HepG2 (cell line): ENCODE results near the gene COPA. TPM values are rescaled to one million over a fixed set of nuclear protein-coding genes. Genes with fewer than 3 reads are reported as not detected.

Experiments
- BRD4 ChIP-seq: sonication (generic); formaldehyde crosslinking; IDR thresholded peaks from 2 replicates; pipeline ENCODE4 v1.4.0; 2020; ENCODE audit warnings: missing genetic modification reagents
- HMG20A ChIP-seq: IDR thresholded peaks from 2 replicates; pipeline ENCODE4 v1.6.1; 2016; ENCODE audit warnings: borderline replicate concordance
- HNRNPUL1 ChIP-seq: fragments of 200-400 bp; formaldehyde crosslinking; IDR thresholded peaks from 2 replicates; pipeline ENCODE4 v1.6.1; 2017; ENCODE audit warnings: low read depth, mild to moderate bottlenecking, low read length, moderate library complexity
- IKZF4 ChIP-seq: sonication (generic); formaldehyde crosslinking; IDR thresholded peaks from 2 replicates; pipeline ENCODE4 v1.5.1; 2020; ENCODE audit warnings: borderline replicate concordance, mild to moderate bottlenecking, low read depth, missing genetic modification reagents; ENCODE audit errors: not compliant biosample characterization
- NCOR1 ChIP-seq: fragments of 200-600 bp; sonication (generic); IDR thresholded peaks from 2 replicates; pipeline ENCODE4 v1.7.0; 2017; ENCODE audit warnings: antibody characterized with exemption, low read length, borderline replicate concordance
- NONO ChIP-seq, 2 experiments: fragments of 450-650 bp in 1 of 2; sonication (generic) in 1 of 2; formaldehyde crosslinking in 1 of 2; IDR thresholded peaks in 1 of 2; conservative IDR thresholded peaks in 1 of 2; 2 replicates each; pipeline versions ENCODE4 v1.6.1 to v1.8.0; 2017 to 2022; ENCODE audit warnings: mild to moderate bottlenecking in 1 of 2, missing genetic modification reagents in 1 of 2, moderate library complexity in 1 of 2
- SIN3A ChIP-seq: IDR thresholded peaks from 2 replicates; pipeline ENCODE4 v1.6.1; 2011; ENCODE audit warnings: low read depth, mild to moderate bottlenecking, control low read depth, low read length, borderline replicate concordance
- TCF12 ChIP-seq, 2 experiments: fragments of 450-650 bp in 1 of 2; sonication (generic) in 1 of 2; formaldehyde crosslinking in 1 of 2; IDR thresholded peaks; 2 replicates each; pipeline versions ENCODE4 v1.6.1 to v1.8.0; 2017 to 2022; ENCODE audit warnings: antibody characterized with exemption in 1 of 2, mild to moderate bottlenecking in 1 of 2, missing genetic modification reagents in 1 of 2, moderate library complexity in 1 of 2
- ZNF329 ChIP-seq: sonication (generic); formaldehyde crosslinking; IDR thresholded peaks from 2 replicates; pipeline ENCODE4 v1.9.0; 2021; ENCODE audit warnings: low read depth, mild to moderate bottlenecking, missing genetic modification reagents
- ZNF510 ChIP-seq: sonication (generic); formaldehyde crosslinking; IDR thresholded peaks from 2 replicates; pipeline ENCODE4 v1.4.0; 2020; ENCODE audit warnings: low read depth, mild to moderate bottlenecking, missing genetic modification reagents
- ZNF549 ChIP-seq: sonication (generic); formaldehyde crosslinking; IDR thresholded peaks from 2 replicates; pipeline ENCODE4 v1.5.0; 2020; ENCODE audit warnings: missing genetic modification reagents
- ZNF619 ChIP-seq: sonication (generic); formaldehyde crosslinking; IDR thresholded peaks from 2 replicates; pipeline ENCODE4 v1.4.0; 2020; ENCODE audit warnings: mild to moderate bottlenecking, missing genetic modification reagents
- ZNF672 ChIP-seq: sonication (generic); formaldehyde crosslinking; IDR thresholded peaks from 2 replicates; pipeline ENCODE4 v1.8.1; 2022; ENCODE audit warnings: missing genetic modification reagents
- ZNF891 ChIP-seq: sonication (generic); formaldehyde crosslinking; IDR thresholded peaks from 2 replicates; pipeline ENCODE4 v1.5.0; 2020; ENCODE audit warnings: mild to moderate bottlenecking, missing genetic modification reagents
- polyA plus RNA-seq, 8 experiments: library from polyadenylated mRNA; depleted of rRNA in 3 of 8; stranded (reverse) in 7 of 8; unstranded in 1 of 8; fragments of >200 nt; fragmentation: Illumina TruSeq in 4 of 8; extraction: Trizol in 4 of 8; gene quantifications; 2 replicates each; pipeline versions ENCODE4 v1.2.1 to v1.2.3, GENCODE V29; 2011 to 2016; ENCODE audit warnings: low read depth in 4 of 8, missing spikeins in 1 of 8, mixed read lengths in 1 of 8; ENCODE audit not compliant: insufficient read depth in 1 of 8
- total RNA-seq, 5 experiments: library from RNA; depleted of rRNA; stranded (reverse); fragments of >200 nt; fragmentation: Illumina TruSeq; extraction: Trizol; gene quantifications; 2 replicates each; pipeline ENCODE4 v1.2.3, GENCODE V29; 2016; ENCODE audit warnings: low read depth in 1 of 5
- TF ChIP-seq, protein P1 (sequence below): sonication (generic); formaldehyde crosslinking; IDR thresholded peaks from 2 replicates; pipeline ENCODE4 v1.5.0; 2020; ENCODE audit warnings: mild to moderate bottlenecking, missing genetic modification reagents, moderate library complexity
- TF ChIP-seq, protein P2 (sequence below): sonication (generic); formaldehyde crosslinking; IDR thresholded peaks from 2 replicates; pipeline ENCODE4 v1.5.0; 2020; ENCODE audit warnings: mild to moderate bottlenecking, missing genetic modification reagents, borderline replicate concordance
- TF ChIP-seq, protein P3 (sequence below): sonication (generic); formaldehyde crosslinking; IDR thresholded peaks from 2 replicates; pipeline ENCODE4 v1.4.0; 2020; ENCODE audit warnings: missing genetic modification reagents, mild to moderate bottlenecking, borderline replicate concordance
- TF ChIP-seq, protein P4 (sequence below): sonication (generic); formaldehyde crosslinking; IDR thresholded peaks from 2 replicates; pipeline ENCODE4 v1.4.0; 2020; ENCODE audit warnings: missing genetic modification reagents

The COPA gene
- total and polyA plus RNA-seq, 2 of the 13 experiments (the other 11 are each of a cell fraction or from before 2014, with no cell fraction given): 160 to 197 TPM

DNA sequence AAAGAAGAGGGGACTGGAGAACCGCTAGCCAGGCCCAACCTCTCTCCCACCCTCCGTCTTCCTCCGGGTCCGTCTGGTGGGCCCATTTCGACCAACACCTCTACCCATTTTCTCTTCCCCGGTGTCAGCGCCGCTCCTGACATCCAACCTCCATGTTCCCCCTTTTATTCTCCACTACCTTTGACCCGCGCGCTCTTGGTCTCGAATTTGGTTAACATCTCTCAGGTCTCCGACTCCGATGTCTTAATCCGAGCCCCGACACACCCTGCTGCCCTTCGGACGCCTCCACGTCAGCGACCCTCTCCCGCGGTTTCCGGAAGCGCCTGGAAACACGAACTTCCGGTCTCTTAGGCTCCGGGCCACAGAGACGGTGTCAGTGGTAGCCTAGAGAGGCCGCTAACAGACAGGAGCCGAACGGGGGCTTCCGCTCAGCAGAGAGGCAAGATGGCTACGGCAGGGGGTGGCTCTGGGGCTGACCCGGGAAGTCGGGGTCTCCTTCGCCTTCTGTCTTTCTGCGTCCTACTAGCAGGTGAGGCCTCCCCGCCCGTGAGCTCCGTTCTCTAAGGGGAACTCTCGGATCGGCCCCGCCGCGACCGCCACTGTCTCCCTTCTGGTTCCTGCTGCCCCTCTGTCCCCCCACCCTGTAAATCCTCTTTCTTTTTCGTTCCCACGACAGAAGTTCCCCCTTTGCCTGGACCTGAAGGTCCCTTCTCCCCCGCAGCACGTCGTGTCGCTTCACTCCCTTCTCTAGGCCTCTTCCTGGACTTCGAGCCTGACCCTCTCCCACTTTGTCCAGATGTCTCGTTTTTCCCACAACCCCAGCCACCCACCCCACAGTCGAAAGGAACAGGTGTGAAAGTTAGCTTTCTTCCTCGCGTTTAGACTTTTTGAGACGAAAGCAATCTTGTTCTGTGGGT is at the start of gene COPA, which contains the start of gene NCSTN (continued):
- TF ChIP-seq NONO (IDR thresholded peaks at IDR 0.05) (no peak), NONO (CRISPR knock-in tag; conservative IDR thresholded peaks at IDR 0.05) (peak; percentile 66; the same call in 1 of the 2 replicates), HNRNPUL1 (no peak), BRD4 (CRISPR knock-in tag) (peak; percentile 59; the same call in 1 of the 2 replicates), ZNF329 (peak; percentile 43; the same call in 1 of the 2 replicates), ZNF672 (CRISPR knock-in tag) (no peak), ZNF549 (CRISPR knock-in tag) (no peak), ZNF510 (CRISPR knock-in tag) (peak; percentile 80; the same call in 1 of the 2 replicates), ZNF891 (CRISPR knock-in tag) (peak; percentile 81; the same call in 1 of the 2 replicates), HMG20A (CRISPR knock-in tag) (0 out of 2 replicates have a peak, but pooled peaks have one; percentile 20), ZNF619 (CRISPR knock-in tag) (peak; percentile 40; the same call in 1 of the 2 replicates), IKZF4 (CRISPR knock-in tag) (peak; percentile 28), SIN3A (peak; percentile 70), NCOR1 (0 out of 2 replicates have a peak, but pooled peaks have one; percentile 27), TCF12 (IDR thresholded peaks at IDR 0.05) (no peak), TCF12 (CRISPR knock-in tag; IDR thresholded peaks at IDR 0.05) (0 out of 2 replicates have a peak, but pooled peaks have one; percentile 48)
- TF ChIP-seq, protein P1, sequence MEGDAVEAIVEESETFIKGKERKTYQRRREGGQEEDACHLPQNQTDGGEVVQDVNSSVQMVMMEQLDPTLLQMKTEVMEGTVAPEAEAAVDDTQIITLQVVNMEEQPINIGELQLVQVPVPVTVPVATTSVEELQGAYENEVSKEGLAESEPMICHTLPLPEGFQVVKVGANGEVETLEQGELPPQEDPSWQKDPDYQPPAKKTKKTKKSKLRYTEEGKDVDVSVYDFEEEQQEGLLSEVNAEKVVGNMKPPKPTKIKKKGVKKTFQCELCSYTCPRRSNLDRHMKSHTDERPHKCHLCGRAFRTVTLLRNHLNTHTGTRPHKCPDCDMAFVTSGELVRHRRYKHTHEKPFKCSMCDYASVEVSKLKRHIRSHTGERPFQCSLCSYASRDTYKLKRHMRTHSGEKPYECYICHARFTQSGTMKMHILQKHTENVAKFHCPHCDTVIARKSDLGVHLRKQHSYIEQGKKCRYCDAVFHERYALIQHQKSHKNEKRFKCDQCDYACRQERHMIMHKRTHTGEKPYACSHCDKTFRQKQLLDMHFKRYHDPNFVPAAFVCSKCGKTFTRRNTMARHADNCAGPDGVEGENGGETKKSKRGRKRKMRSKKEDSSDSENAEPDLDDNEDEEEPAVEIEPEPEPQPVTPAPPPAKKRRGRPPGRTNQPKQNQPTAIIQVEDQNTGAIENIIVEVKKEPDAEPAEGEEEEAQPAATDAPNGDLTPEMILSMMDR (CRISPR knock-in tag): 0 out of 2 replicates have a peak, but pooled peaks have one; percentile 5
- TF ChIP-seq, protein P2, sequence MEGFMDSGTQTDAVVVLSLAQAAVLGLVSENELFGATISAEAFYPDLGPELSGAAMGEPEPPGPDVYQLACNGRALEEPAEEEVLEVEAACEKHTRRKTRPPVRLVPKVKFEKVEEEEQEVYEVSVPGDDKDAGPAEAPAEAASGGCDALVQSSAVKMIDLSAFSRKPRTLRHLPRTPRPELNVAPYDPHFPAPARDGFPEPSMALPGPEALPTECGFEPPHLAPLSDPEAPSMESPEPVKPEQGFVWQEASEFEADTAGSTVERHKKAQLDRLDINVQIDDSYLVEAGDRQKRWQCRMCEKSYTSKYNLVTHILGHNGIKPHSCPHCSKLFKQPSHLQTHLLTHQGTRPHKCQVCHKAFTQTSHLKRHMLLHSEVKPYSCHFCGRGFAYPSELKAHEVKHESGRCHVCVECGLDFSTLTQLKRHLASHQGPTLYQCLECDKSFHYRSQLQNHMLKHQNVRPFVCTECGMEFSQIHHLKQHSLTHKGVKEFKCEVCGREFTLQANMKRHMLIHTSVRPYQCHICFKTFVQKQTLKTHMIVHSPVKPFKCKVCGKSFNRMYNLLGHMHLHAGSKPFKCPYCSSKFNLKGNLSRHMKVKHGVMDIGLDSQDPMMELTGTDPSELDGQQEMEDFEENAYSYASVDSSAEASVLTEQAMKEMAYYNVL (CRISPR knock-in tag): peak; percentile 58; the same call in 1 of the 2 replicates
- TF ChIP-seq, protein P3, sequence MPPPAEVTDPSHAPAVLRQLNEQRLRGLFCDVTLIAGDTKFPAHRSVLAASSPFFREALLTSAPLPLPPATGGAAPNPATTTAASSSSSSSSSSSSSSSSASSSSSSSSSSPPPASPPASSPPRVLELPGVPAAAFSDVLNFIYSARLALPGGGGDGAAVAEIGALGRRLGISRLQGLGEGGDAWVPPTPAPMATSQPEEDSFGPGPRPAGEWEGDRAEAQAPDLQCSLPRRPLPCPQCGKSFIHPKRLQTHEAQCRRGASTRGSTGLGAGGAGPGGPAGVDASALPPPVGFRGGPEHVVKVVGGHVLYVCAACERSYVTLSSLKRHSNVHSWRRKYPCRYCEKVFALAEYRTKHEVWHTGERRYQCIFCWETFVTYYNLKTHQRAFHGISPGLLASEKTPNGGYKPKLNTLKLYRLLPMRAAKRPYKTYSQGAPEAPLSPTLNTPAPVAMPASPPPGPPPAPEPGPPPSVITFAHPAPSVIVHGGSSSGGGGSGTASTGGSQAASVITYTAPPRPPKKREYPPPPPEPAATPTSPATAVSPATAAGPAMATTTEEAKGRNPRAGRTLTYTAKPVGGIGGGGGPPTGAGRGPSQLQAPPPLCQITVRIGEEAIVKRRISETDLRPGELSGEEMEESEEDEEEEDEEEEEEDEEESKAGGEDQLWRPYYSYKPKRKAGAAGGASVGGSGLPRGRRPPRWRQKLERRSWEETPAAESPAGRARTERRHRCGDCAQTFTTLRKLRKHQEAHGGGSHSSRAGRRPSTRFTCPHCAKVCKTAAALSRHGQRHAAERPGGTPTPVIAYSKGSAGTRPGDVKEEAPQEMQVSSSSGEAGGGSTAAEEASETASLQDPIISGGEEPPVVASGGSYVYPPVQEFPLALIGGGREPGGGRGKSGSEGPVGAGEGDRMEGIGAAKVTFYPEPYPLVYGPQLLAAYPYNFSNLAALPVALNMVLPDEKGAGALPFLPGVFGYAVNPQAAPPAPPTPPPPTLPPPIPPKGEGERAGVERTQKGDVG (CRISPR knock-in tag): peak; percentile 26; the same call in 1 of the 2 replicates
- TF ChIP-seq, protein P4, sequence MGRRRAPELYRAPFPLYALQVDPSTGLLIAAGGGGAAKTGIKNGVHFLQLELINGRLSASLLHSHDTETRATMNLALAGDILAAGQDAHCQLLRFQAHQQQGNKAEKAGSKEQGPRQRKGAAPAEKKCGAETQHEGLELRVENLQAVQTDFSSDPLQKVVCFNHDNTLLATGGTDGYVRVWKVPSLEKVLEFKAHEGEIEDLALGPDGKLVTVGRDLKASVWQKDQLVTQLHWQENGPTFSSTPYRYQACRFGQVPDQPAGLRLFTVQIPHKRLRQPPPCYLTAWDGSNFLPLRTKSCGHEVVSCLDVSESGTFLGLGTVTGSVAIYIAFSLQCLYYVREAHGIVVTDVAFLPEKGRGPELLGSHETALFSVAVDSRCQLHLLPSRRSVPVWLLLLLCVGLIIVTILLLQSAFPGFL (CRISPR knock-in tag): no peak
